T-helper 2 cell treated with Interferon-gamma antibody and Interleukin-4, amounts not matched to agents 100 ng/mL and 5 ng/mL, for 36 hours (primary cell): ENCODE results near the gene KLHDC7B. TPM values are rescaled to one million over a fixed set of nuclear protein-coding genes. Genes with fewer than 3 reads are reported as not detected.

ENCODE experiments used
- intact Hi-C: fragments of 100-400 bp; cut with micrococcal nuclease; formaldehyde crosslinking; loops from one replicate; pipeline ENCODE4 v1.15.1; 2023
- total RNA-seq: library from RNA; stranded (reverse); gene quantifications from 2 replicates; pipeline ENCODE4 v1.2.3, GENCODE V29; 2022

Gene KLHDC7B
- total RNA-seq, 1 donor from 2014 or later: 5.3 TPM

- intact Hi-C loops: no loop called here
These were observed 24.3 kb downstream of the KLHDC7B start for GRCh38 chr22:50569896-50570535.

GRCh38 chr22:50570861-50571260 lies 25.2 kb downstream of the KLHDC7B start:
- intact Hi-C loops: no loop called here

- intact Hi-C loops: no loop called here
These were observed 25.8 kb downstream of the KLHDC7B start for GRCh38 chr22:50571264-50572175.

DNA sequence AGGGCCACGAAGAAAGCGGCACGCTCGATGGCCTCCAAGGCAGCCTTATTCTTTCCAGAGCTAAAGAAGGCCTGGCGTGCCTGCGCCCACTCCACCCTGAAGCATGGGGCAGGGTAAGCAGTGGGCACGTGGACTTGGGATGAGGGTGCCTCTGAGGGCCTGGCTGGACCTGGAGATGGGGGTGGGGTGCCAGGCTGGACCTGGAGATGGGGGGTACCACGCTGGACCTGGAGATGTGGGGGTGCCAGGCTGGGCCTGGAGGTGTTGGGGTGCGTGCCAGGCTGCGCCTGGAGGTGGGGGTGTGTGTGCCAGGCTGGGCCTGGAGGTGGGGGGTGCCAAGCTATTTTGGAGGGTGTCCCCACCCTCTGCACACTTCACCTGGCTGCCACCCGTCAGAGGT lies 27.3 kb downstream of the KLHDC7B start:
- intact Hi-C loops: no loop called here

- intact Hi-C loops: no loop called here
These were observed 28.0 kb downstream of the KLHDC7B start for GRCh38 chr22:50573491-50574382.

- intact Hi-C loops: no loop called here
These were observed 28.7 kb downstream of the KLHDC7B start for GRCh38 chr22:50574383-50574755.

DNA sequence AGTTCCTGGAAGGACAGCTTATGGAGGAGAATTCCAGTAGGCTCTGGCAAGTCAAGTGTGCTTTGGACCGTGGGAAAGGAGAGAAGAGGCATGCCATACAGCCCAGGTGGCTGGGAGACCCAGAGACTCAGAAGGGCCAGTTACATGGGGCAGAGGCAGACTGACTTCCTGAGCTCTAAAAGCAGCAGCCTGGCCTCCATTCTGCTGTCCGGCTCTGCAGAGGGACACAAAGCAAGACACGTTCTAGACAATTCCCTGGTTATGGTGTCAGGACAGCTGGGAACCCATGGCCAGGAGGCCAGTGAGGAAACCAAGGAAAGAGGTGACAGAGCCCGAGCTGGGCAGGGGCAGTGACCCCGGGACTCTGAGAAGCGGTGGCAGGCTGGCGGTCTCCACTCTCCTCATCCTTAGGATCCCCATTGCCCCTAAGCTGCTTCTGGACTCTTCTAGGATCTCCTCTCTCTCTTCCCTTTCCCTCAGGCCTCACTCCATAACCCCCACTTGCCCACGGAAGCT lies 29.8 kb downstream of the KLHDC7B start:
- intact Hi-C loops: no loop called here

- intact Hi-C loops: no loop called here
These were observed 30.4 kb downstream of the KLHDC7B start for GRCh38 chr22:50576070-50576469.

GRCh38 chr22:50576806-50577696 lies 31.4 kb downstream of the KLHDC7B start:
- intact Hi-C loops: no loop called here

- intact Hi-C loops: no loop called here
These were observed 31.9 kb downstream of the KLHDC7B start for GRCh38 chr22:50577697-50577986.

DNA sequence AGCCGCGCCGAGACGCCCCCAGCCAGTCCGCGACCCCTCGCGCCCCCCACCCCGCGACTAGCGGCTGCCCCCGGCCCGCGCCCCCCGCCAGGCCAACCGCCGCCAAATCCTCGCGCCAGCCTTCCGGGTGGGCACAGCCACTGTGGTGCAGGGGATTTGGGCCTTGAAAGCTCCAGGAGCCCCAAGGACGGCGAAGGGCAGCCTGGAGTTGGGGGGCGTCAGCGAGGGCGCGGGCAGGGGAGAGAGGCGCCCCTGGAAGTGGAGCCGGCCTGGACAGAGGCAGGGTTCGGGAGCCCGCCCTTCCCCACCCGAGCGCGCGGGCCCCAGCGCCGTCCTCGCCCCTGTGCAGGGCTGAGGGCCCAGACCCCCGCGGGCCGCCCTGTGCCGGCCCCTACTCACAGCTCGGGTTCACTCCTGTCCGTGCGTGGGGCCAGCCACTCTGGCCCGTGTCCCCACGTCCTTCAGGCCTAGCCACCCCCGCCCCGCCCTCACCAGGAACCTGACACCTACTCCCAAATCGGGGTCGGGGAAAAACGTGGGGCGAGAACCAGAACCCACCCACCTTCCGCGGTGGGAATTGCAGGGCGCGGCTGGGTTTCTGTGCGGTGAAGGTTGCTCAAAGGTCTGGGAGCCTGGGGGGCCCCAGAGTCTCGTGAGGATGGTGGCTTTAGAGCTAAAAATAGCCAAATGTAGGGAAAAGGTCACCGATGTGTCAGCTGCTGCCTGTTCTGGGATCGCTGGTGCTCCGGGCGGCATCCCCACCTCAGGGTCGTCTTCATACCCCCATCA lies 32.5 kb downstream of the KLHDC7B start, which contains the start of gene CPT1B:
Gene CPT1B (minus strand): TSS at position 441 of the 789 bp plus-strand sequence. CDS start 512 bp downstream, outside the sequence.
- intact Hi-C loops: no loop called here

DNA sequence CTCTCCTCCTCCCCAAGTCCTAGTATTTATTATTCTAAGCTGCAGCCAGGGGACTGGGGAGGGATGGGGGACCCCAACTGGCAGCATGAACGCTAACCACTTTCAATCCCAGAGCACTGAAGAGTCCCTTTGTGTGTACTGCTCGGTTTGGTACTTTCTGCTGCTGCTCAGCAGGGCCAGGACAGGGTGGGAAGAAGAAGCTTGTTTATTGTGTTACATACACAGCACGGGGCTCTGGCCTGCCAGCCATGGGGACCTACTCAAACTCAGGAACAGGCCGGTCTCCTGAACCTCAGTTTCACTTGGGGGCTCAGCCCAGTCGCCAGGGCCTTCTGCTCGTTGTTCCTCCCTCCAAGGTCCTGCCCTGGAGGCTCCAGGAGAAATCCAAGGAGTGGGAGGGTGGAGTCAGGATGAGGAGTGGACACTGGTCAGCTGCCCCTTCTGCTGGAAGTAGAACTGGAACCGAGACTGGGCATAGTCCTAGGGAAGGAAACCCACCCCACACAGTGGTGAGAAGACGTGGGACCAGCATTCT lies 33.1 kb downstream of the KLHDC7B start:
- intact Hi-C loops: no loop called here

GRCh38 chr22:50579752-50580151 lies 34.1 kb downstream of the KLHDC7B start:
- intact Hi-C loops: loop anchor here (5.0 kb wide), 1 partner anchor 727 kb away; the partner anchor contains the start of gene ZBED4

DNA sequence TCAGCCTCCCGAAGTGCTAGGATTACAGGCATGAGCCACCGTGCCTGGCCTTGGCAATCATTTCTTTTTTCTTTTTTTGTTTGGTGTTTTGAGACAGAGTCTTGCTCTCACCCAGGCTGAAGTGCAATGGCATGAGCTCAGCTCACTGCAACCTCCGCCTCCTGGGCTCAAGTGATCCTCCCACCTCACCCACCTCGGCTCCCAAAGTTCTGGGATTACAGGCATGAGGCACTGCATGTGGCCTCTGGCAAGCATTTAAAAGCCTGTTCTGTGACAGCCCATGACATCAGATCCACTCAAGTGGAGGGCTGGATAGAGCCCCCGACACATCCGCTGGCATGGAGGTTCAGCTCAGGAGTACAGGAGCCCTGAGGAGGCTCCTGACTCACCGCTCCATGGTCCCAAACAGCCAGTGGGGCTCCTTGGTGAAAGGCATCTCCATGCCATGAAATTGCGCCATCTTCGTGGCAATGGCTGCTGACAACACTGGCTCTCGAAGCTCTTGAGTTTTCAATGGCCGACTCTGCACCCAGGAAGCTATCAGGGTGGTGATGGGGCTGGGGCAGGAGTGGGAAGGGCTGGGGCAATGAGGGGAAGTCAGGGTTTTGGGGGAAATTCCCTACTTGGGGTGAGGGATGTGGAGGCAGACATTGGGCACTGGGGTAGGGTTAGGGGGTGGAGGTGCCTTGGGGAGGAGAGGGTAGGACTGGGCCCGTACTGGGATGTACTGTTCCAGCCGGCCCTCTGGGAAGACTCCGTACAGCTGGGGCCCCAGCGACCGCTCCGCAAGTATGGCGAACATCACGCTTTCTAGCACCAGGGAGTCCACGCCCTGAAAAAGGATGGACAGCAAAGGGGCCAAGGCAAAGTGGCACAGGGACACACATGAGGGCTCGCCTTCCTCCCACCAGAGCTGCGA lies 35.6 kb downstream of the KLHDC7B start:
- intact Hi-C loops: loop anchor here (5.0 kb wide), 1 partner anchor 729 kb away; the partner anchor contains the start of gene ZBED4

- intact Hi-C loops: loop anchor here (1.0 to 5.0 kb wide), 3 partner anchors 19 to 730 kb away; partner anchors contain the start of genes SCO2 and ZBED4
These were observed 36.3 kb downstream of the KLHDC7B start for GRCh38 chr22:50581950-50582492.

- intact Hi-C loops: loop anchor here (1.0 to 5.0 kb wide), 4 partner anchors 19 to 730 kb away; partner anchors contain the start of genes SCO2 and ZBED4
These were observed 37.0 kb downstream of the KLHDC7B start, which contains the start of gene CHKB for GRCh38 chr22:50582493-50583293. Gene CHKB, minus strand, starts transcription at chr22:50582849. Its CDS starts 68 bp downstream, at chr22:50582781.
